ENCODE data around the gene SLC26A1. TPM values are rescaled to one million over a fixed set of nuclear protein-coding genes. Genes with fewer than 3 reads are reported as not detected.

Gene SLC26A1
- total RNA-seq, 1 experiment from 2014 or later: 0.22 TPM

DNA sequence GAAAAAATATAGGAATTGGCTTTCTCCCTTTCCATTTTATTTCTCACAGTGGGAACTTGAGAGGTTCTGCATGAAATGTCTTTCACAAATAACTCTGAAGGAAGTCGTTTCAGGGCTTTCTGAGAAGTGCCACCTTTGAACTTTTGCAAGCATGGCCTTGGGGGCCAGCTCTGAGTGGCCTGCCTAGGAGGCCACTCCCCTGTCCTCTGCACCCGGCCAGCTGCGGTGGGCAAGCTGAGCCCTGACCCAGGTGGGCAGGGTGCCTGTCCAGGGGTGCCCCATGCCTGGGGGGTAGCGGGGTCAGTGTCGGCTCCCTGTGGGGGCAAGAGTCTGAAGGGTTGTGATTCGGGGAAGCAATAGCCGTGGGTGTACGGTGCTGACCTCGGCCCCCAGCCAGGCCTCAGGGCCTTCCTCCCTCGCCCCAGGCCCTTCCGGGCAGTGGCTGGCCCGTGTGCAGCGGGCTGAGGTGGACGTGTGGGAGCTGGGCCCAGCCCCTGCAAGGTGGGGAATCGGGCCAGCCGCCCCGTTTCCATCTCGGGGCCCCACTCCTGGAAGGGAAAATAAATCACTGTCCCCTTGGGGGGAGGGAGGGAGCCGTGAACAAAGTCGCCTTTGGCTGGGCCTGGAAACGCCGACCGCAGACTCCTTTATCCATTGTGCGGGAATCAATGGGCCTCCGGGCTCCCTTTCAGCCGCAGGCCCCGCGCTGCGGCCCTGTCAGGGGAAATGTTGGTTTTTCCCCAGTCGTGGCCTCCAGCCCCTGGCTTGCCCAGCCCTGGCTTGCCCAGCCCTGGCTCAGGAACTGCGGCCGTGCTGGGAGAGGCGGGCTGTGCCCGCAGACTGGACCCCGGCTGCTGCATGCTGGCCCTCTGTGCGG is 21.3 kb upstream of the SLC26A1 start (continued):
- TF ChIP-seq ATF3 (IDR thresholded peaks at IDR 0.05) (no peak), ZNF274 (IDR thresholded peaks at IDR 0.05; ENCODE audit: low read depth, low read length) (no peak), RAD21 (IDR thresholded peaks at IDR 0.05; ENCODE audit: low read depth) (no peak), YY1 (IDR thresholded peaks at IDR 0.05; ENCODE audit: extremely low read depth, insufficient replicate concordance, low read depth, low read length) (no peak), MAX (IDR thresholded peaks at IDR 0.05) (no peak)

DNA sequence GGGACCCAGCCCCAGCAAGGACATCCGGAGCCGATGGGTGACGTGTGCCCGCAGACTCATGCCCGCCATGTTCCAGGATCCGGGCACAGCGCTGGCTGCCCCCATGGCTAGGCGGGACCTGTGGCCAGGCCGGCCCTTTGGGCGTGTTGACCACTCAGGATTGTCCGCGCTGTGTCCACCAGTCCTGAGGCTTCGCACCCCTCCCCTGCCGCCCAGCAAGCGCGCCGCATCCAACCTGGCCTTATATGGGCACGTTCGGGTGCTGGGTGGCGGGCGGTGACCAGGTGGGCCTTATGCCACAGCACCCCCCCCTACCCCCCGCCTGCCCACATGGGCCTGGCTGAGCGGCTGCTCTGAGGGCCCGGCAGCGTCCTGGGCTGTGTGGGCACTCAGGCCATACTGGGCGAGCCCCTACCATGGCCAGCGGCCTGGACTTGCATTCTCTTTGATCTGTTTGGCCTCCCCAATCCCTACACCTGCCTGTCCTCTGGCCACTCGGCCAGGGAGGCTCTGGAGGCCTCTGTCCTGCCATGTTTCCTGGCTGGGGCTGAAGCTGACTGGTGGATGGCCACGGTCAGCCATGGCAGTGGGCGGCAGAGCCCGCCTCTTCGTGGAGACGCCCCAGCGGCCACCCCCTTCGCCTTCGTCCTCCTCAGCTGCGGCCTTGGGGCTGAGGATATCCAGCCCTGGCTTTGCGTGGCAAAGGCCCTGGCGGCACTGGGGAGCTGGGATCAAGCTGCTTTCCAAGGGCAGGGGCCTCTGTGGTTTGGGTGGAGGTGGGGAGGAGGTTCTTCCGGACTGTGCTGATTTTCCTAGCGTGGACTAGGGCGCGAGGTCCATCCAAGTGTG is 20.2 kb upstream of the SLC26A1 start:
- H3K27me3 ChIP-seq (ENCODE audit: insufficient read depth, low read length): no peaks in the 10 kb centered on the region
- ChIA-PET CTCF (no interaction called here), POLR2A (no interaction called here), RAD21 (ENCODE audit: low non-redundant PET in 1 of 2, low total read pairs in 2 of 2, uncharacterized antibody in 2 of 2, unreplicated experiment in 2 of 2) (no interaction called here)
- 0 out of 2 replicates have a peak overlapping the region, but pooled peaks have one; percentile 86 for H3K9ac ChIP-seq (ENCODE audit: low read length)
- H4K20me1 ChIP-seq (ENCODE audit: insufficient read depth): no peaks in the 10 kb centered on the region
- no peak for ATAC-seq
- H3K36me3 ChIP-seq (ENCODE audit: control insufficient read depth in 1 of 2, insufficient read depth in 2 of 2, low read length in 2 of 2): peaks cover 3 to 4% of the 10 kb centered on the region in 2 experiments; a peak in 2 of 4 replicates
- H3K27ac ChIP-seq (ENCODE audit: low read depth, low read length): peak overlapping the region; percentile 80; the same call in 1 of the 2 replicates
- TF ChIP-seq ELF1 (IDR thresholded peaks at IDR 0.05; ENCODE audit: borderline replicate concordance, low read depth) (no peak), ZNF274 (IDR thresholded peaks at IDR 0.05; ENCODE audit: low read depth, low read length) (no peak), SIN3A (IDR thresholded peaks at IDR 0.05; ENCODE audit: low read depth) (no peak), FOSL1 (IDR thresholded peaks at IDR 0.05; ENCODE audit: low read depth) (no peak), ATF3 (IDR thresholded peaks at IDR 0.05) (no peak)
- peak overlapping the region; percentile 89 for H3K4me2 ChIP-seq (ENCODE audit: low read length)
- no peak overlapping the region for H3K4me3 ChIP-seq (replicated peaks in 1 of 2; ENCODE audit: low read depth in 1 of 2, low read length in 2 of 2)
- no peak overlapping the region for H2AFZ ChIP-seq (ENCODE audit: low read depth, low read length, poor library complexity, severe bottlenecking)
- intact Hi-C loops (cut with micrococcal nuclease): loop anchor here (5.0 kb wide), 1 partner anchor 274 kb away; the partner anchor contains the start of gene MAEA
- BruUV-seq (replicated peaks): no TSS peak
- peaks cover 20 to 29% of the 10 kb centered on the region in 2 experiments for H3K4me1 ChIP-seq (ENCODE audit: control insufficient read depth in 1 of 2, insufficient read depth in 2 of 2, low read length in 2 of 2)
- H3K79me2 ChIP-seq (ENCODE audit: insufficient read depth, low read length): peaks cover 12% of the 10 kb centered on the region; the same call in 1 of the 2 replicates
- H3K9me3 ChIP-seq (ENCODE audit: control insufficient read depth in 1 of 2, insufficient read depth in 1 of 2, low read depth in 1 of 2, low read length in 2 of 2): no peaks in the 10 kb centered on the region
- DNase-seq (ENCODE audit: low read depth, low spot score): no peak
- H3K9me2 ChIP-seq (ENCODE audit: insufficient read depth): no peaks in the 10 kb centered on the region
